GM12891 (cell line): ENCODE measurements around the gene ACP4.

Experiments
- POLR2A ChIP-seq: IDR thresholded peaks from 2 replicates; pipeline ENCODE4 v1.6.1; 2011; ENCODE audit warnings: low read depth, low read length, control low read depth
- POLR2AphosphoS5 ChIP-seq: IDR thresholded peaks from 2 replicates; pipeline ENCODE4 v1.6.1; 2011; ENCODE audit warnings: low read depth, low read length, control low read depth
- SPI1 ChIP-seq: IDR thresholded peaks from 2 replicates; pipeline ENCODE4 v1.6.1; 2011; ENCODE audit warnings: low read depth, low read length, control low read depth

DNA sequence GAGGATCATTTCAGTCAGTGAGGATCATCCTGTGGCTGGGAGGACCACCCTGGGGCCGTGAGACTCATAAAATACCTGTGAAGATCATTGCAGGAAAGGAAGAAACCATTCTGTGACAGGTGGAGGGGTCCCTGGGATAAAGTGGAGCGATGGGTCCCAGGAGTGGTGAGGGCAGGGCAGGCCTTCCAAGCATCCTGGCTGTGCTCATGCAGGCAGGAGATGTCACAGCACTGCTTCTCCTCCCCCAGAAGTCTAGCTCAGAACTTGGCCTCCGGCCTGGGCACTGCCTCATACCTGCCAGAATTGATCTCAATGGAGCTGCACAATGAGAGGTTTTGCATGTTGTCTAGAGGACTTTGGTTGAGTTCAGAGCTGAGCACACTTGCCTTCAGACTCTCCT lies 22.3 kb downstream of the ACP4 start:
- TF ChIP-seq POLR2A (no peak), POLR2AphosphoS5 (no peak), SPI1 (no peak)
